Ramos (cell line): ENCODE data around the gene BEX3.
"Not testable (repeated sequence)": the region's sequence is repeated elsewhere in the genome, so short reads cannot be mapped to it uniquely, and the experiment has no call there.

Experiments
- in situ Hi-C: fragments of 300-500 bp; cut with MboI; formaldehyde crosslinking; loops from one replicate; pipeline ENCODE4 v1.14.3; 2022; ENCODE audit warnings: low sequenced_read_pairs; ENCODE audit not compliant: unreplicated experiment

The BEX3 gene

DNA sequence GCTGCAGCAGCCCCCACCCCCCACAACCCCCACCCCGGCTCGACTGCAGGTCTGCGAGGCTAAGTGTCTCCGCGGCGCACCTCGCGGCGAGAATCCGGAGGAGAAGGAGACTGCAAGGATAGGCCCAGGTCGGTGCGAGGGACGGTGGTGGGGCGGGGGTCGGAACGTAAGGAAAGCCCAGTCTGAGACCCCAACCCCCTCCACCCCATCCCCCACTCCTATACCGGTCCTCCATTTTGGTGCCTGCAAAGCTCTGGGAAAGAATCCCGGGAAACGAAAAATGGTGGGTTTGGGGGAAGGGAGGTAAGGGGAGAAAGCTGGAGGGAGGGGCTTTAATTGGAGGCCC lies 614 bp downstream of the BEX3 start:
- in situ Hi-C loops: no loop called here

- in situ Hi-C loops: no loop called here
Observed at GRCh38 chrX:103378990-103379389, 2.7 kb downstream of the BEX3 start.

DNA sequence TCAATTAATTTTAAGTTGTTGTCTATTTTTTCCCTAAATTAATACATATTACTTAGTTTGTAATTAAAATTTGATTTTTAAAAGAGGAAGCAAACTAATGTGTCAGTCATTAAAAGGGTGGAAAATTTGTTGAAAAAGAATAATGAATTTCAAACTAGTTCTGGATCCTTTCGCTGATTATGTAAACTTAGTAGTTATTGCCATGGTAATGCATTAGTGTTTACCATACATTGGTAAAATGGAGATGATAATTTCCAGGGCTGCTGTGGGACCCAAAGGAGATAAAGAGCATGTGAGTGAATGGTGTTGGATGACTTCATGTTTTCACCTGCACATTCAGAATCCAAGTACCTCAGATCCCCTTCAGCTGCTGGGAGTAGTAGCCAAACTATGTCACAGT lies 6.5 kb downstream of the BEX3 start:
- in situ Hi-C loops: no loop called here

DNA sequence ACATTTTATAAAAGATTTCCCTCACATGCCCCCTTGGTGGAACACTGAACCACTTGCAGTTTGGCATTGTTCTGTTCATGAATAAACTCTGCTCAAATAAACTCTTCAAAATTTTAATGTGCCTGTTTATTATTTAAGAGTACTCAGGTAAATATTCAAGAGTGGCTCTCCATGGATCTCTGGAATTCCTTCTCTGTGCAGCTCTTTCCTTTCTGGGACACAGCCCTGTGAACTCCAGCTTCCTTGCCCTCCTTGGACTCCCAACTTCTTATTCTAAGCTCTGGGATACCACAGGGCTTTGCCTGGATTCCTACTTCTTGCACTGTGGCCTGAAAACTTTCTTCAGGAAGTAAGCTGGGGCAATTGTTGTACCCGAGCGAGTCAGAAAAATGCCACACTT lies 8.3 kb downstream of the BEX3 start:
- in situ Hi-C loops: no loop called here

- in situ Hi-C loops: not testable (repeated sequence)
Observed at GRCh38 chrX:103385283-103385830, 9.0 kb downstream of the BEX3 start.

DNA sequence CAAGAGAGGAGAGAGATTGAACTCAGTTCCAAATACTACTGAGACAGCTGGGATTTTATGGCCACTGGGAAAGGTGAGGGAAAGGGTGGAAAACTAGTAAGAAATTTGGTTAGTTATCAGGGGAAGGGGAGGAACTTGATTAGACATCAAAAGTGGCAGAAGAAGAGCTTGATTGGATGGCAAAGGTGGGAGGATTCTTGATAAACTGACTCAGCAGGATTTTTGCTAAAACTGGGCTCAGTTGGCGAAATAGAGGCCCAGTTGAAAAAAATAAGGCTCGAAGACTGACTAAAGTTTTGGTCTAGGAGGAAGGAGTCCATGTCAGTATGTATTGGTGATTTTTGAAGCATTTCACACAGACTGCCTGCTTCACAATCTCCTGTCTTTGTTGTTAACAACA lies 10.0 kb downstream of the BEX3 start:
- in situ Hi-C loops: no loop called here

DNA sequence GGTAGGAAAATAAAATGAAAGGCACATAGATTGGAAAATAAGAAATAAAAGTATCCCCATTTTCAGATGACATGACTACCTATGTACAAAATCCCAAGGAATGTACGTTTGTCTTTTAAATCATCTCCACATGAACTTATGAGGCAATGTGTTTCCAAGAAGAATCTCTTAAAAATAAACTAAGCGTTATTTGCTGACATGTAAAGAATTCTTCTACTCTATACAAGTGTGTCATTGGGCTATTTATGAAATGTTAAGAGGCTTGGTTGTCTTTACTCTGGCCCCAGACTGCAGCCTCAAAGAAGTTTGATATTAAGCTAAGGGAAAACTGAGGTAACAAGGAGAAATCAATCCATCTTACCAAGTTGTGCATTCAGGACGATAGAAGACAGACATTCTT lies 17.1 kb downstream of the BEX3 start:
- in situ Hi-C loops: no loop called here

GRCh38 chrX:103396186-103396585 lies 19.8 kb downstream of the BEX3 start:
- in situ Hi-C loops: no loop called here

GRCh38 chrX:103396660-103397059 lies 20.3 kb downstream of the BEX3 start:
- in situ Hi-C loops: no loop called here

GRCh38 chrX:103397707-103398106 lies 21.4 kb downstream of the BEX3 start:
- in situ Hi-C loops: no loop called here

DNA sequence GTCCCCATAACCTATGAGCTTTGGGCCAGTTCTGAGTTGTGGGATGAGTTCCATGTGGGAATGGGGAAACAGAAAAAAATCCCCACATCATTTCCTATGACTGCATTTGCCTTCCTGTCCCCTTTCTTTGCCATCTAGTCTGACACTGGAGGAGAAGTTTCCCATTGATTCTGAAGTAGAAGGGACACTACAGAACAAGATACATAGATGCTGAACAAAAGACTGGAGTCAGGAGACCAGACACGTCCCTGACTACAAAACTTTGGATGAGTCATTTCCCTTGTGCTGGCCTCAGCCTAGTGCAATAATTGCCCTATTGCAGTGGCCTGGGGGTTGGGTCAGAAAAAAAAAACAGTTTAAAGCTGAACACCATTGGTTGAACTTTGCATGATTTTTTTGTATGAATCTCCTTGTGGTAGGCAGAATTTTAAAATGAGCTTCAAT lies 22.1 kb downstream of the BEX3 start:
- in situ Hi-C loops: no loop called here

DNA sequence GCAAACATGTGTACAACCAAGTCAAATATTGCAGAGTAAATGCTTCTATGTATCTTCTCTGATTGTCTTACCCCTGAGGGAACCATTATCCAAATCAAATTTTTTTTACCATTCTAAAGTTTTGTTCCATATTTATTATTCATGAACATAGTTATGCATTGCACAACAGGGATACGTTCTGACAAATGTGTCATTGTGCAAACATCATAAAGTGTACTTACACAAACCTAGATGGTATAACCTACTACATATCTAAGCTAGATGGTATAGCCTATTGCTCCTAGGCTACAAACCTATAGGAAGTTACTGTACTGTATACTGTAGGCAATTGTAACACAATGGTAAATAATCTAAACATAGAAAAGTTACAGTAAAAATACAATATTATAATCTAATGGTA lies 23.4 kb downstream of the BEX3 start:
- in situ Hi-C loops: no loop called here

GRCh38 chrX:103400931-103401330 lies 24.6 kb downstream of the BEX3 start:
- in situ Hi-C loops: no loop called here

GRCh38 chrX:103404231-103405008 lies 28.1 kb downstream of the BEX3 start:
- in situ Hi-C loops: no loop called here

GRCh38 chrX:103405009-103405333 lies 28.6 kb downstream of the BEX3 start:
- in situ Hi-C loops: no loop called here

DNA sequence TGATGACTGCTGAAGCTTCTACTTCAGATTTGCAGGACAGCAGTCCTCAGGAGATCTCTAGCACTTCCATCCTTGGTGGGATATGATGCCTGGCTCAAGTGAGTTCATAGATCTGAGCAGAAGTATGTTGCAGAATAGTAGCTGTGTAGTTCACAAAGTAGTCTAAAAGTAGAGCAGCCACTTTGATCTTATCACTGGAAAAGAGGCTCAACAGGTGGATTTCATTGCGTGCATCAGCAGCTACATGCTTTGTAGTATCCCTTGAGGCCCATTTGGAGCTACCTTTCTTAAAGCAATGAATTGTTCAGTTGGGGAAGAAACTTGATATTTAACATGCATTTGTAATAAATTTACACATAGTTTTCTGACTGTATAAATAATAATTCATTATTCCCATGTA lies 29.9 kb downstream of the BEX3 start:
- in situ Hi-C loops: no loop called here

DNA sequence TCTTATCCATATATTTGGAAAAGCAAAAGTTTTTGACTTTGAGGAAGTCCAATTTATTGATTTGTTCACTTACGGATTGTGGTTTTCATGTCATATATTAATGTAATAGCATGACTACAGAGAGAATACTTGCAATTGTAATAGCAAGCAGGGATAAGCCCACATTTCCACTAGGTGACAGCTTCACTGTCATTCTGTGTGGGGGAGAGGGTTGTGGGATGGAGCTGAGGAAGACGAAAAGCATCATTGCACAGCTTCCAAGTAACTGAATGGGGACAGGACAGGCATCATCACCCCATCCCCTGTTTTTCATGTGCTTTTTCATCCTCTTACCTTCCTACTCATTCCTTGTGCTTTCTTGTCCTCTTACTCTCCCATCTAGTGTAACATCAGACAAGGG lies 31.4 kb downstream of the BEX3 start:
- in situ Hi-C loops: no loop called here

GRCh38 chrX:103411721-103412120 lies 35.4 kb downstream of the BEX3 start:
- in situ Hi-C loops: not testable (repeated sequence)

- in situ Hi-C loops: no loop called here
Observed at GRCh38 chrX:103413705-103414387, 37.5 kb downstream of the BEX3 start.

DNA sequence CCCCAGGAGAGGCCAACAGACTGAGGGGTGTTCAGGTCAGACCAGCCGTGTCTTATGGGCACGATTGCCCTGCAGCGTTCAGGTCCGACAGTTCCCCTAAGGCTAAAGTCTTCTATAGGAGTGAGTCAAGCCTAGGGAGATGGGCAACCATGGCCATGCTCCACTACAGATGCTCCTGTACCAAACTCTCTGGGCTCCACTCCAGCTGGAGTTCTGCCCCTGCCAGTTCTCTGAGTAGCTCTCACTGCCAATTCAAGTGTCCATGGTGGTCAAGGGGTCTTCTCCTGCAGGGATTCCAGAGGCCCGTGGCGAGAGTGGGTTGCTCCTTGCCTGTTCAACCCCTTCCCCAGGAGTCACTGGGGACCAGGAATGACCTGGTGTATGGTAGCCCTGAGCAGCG lies 38.2 kb downstream of the BEX3 start:
- in situ Hi-C loops: no loop called here

- in situ Hi-C loops: no loop called here
Observed at GRCh38 chrX:103415068-103415467, 38.7 kb downstream of the BEX3 start.

- in situ Hi-C loops: no loop called here
Observed at GRCh38 chrX:103415528-103415927, 39.2 kb downstream of the BEX3 start.
